SK-N-SH (cell line): ENCODE measurements around the gene ETS1. TPM values are rescaled to one million over a fixed set of nuclear protein-coding genes. Genes with fewer than 3 reads are reported as not detected.

Source experiments
- CTCF ChIA-PET: fragments of 300-600, 350-600 bp; formaldehyde crosslinking; extraction: SDS; loops from one replicate; lab custom pipeline; 2021; lab: Yijun Ruan, JAX
- POLR2A ChIA-PET: fragments of 350-600 bp; sonication (Branson Sonifier 250); formaldehyde crosslinking; extraction: SDS; loops from one replicate; lab custom pipeline; 2020; ENCODE audit warnings: antibody characterized with exemption, inconsistent platforms; lab: Yijun Ruan, JAX
- DNase-seq: peaks from one replicate; pipeline ENCODE4 v3.0.0; 2012
- H2AFZ ChIP-seq: fragments of 200-600 bp; sonication (generic); 2 replicates; pipeline ENCODE4 v1.8.1; 2016; ENCODE audit warnings: antibody characterized with exemption, mild to moderate bottlenecking, low read depth
- H3F3A ChIP-seq: fragments of 200-600 bp; sonication (generic); replicated peaks from 2 replicates; pipeline ENCODE3; 2016; ENCODE audit warnings: antibody characterized with exemption, mild to moderate bottlenecking; ENCODE audit not compliant: insufficient read depth
- H3K27ac ChIP-seq, 2 experiments: fragments of 200-500 bp in 1 of 2; fragments of 200-600 bp in 1 of 2; sonication (Bioruptor generic) in 1 of 2; sonication (generic), shearing (Covaris generic) in 1 of 2; 2 replicates each; pipeline versions ENCODE4 v1.5.1 to v1.6.1; 2014 to 2016; ENCODE audit warnings: low read depth in 2 of 2, inconsistent platforms in 1 of 2, low read length in 1 of 2, mild to moderate bottlenecking in 1 of 2, mixed read lengths in 1 of 2
- H3K27me3 ChIP-seq: fragments of 200-600 bp; sonication (generic), shearing (Covaris generic); 2 replicates; pipeline ENCODE4 v1.6.1; 2016; ENCODE audit warnings: mixed run types; ENCODE audit not compliant: insufficient read depth
- H3K36me3 ChIP-seq, 2 experiments: fragments of 200-500 bp in 1 of 2; fragments of 200-600 bp in 1 of 2; sonication (Bioruptor generic) in 1 of 2; sonication (generic) in 1 of 2; replicated peaks in 1 of 2; 2 replicates each; pipeline versions ENCODE3 to v1.5.1; 2014 to 2016; ENCODE audit warnings: low read length in 1 of 2, mild to moderate bottlenecking in 1 of 2; ENCODE audit not compliant: insufficient read depth in 2 of 2, control insufficient read depth in 1 of 2
- H3K4me1 ChIP-seq, 2 experiments: fragments of 200-500 bp in 1 of 2; fragments of 200-600 bp in 1 of 2; sonication (Bioruptor generic) in 1 of 2; sonication (generic), shearing (Covaris generic) in 1 of 2; 2 replicates each; pipeline versions ENCODE4 v1.5.1 to v1.6.1; 2014 to 2016; ENCODE audit warnings: low read depth in 1 of 2, low read length in 1 of 2, mixed run types in 1 of 2; ENCODE audit not compliant: insufficient read depth in 2 of 2, control insufficient read depth in 1 of 2
- H3K4me2 ChIP-seq: fragments of 200-600 bp; sonication (generic), shearing (Covaris generic); 2 replicates; pipeline ENCODE4 v1.6.1; 2017; ENCODE audit warnings: mixed run types
- H3K4me3 ChIP-seq, 2 experiments: fragments of 200-500 bp in 1 of 2; fragments of 200-600 bp in 1 of 2; sonication (Bioruptor generic) in 1 of 2; sonication (generic), shearing (Covaris generic) in 1 of 2; 2 replicates each; pipeline versions ENCODE4 v1.5.1 to v1.8.1; 2014 to 2016; ENCODE audit warnings: low read depth in 2 of 2, inconsistent platforms in 1 of 2, low read length in 1 of 2, mild to moderate bottlenecking in 1 of 2, mixed read lengths in 1 of 2, moderate library complexity in 1 of 2
- H3K79me2 ChIP-seq: fragments of 200-600 bp; sonication (generic); 2 replicates; pipeline ENCODE4 v1.8.1; 2017; ENCODE audit warnings: mild to moderate bottlenecking; ENCODE audit not compliant: insufficient read depth
- H3K9ac ChIP-seq: fragments of 200-600 bp; sonication (generic); 2 replicates; pipeline ENCODE4 v1.6.1; 2017; ENCODE audit warnings: mixed run types
- H3K9me2 ChIP-seq: fragments of 200-600 bp; sonication (generic); 2 replicates; pipeline ENCODE4 v1.6.1; 2017; ENCODE audit warnings: mixed run types
- H3K9me3 ChIP-seq: fragments of 200-600 bp; sonication (generic); 2 replicates; pipeline ENCODE4 v1.6.1; 2017; ENCODE audit warnings: mixed run types, mild to moderate bottlenecking, moderate library complexity
- H4K20me1 ChIP-seq: fragments of 200-600 bp; sonication (generic); 2 replicates; pipeline ENCODE4 v1.6.1; 2017; ENCODE audit warnings: mild to moderate bottlenecking, mixed run types; ENCODE audit not compliant: insufficient read depth
- EP300 ChIP-seq, 2 experiments: IDR thresholded peaks; 2 replicates each; pipeline versions ENCODE4 v1.4.0 to v1.6.1; 2012; ENCODE audit warnings: borderline replicate concordance in 1 of 2, low read depth in 1 of 2, low read length in 1 of 2
- FOSL2 ChIP-seq: IDR thresholded peaks from 2 replicates; pipeline ENCODE4 v1.4.0; 2012; ENCODE audit warnings: low read depth, mild to moderate bottlenecking, moderate library complexity, borderline replicate concordance
- GABPA ChIP-seq: IDR thresholded peaks from 2 replicates; pipeline ENCODE4 v1.4.0; 2012; ENCODE audit warnings: low read depth, mild to moderate bottlenecking
- GATA2 ChIP-seq: sonication (generic); formaldehyde crosslinking; IDR thresholded peaks from 2 replicates; pipeline ENCODE4 v1.5.0; 2020; ENCODE audit warnings: mild to moderate bottlenecking, missing genetic modification reagents
- IRF3 ChIP-seq: fragments of 150-350 bp; IDR thresholded peaks from 2 replicates; pipeline ENCODE4 v1.6.1; 2016; ENCODE audit warnings: mild to moderate bottlenecking, low read depth, low read length
- JUND ChIP-seq: IDR thresholded peaks from 2 replicates; pipeline ENCODE4 v1.4.0; 2012
- MAX ChIP-seq: IDR thresholded peaks from 2 replicates; pipeline ENCODE4 v1.4.0; 2012; ENCODE audit warnings: low read depth
- MEF2A ChIP-seq: IDR thresholded peaks from 2 replicates; pipeline ENCODE4 v1.4.0; 2012; ENCODE audit warnings: low read depth, borderline replicate concordance
- MXI1 ChIP-seq: IDR thresholded peaks from 2 replicates; pipeline ENCODE4 v1.6.1; 2012; ENCODE audit warnings: mild to moderate bottlenecking, low read depth, low read length, improper control_type of control experiment
- NFIC ChIP-seq: IDR thresholded peaks from 2 replicates; pipeline ENCODE4 v1.4.0; 2012; ENCODE audit warnings: borderline replicate concordance
- PBX3 ChIP-seq: IDR thresholded peaks from 2 replicates; pipeline ENCODE4; 2012
- POLR2AphosphoS5 ChIP-seq: IDR thresholded peaks from 2 replicates; pipeline ENCODE4 v1.6.1; 2012; ENCODE audit warnings: low read depth, low read length
- RXRA ChIP-seq: IDR thresholded peaks from 2 replicates; pipeline ENCODE4 v1.4.0; 2012; ENCODE audit warnings: low read depth, mild to moderate bottlenecking, borderline replicate concordance
- SMC3 ChIP-seq: IDR thresholded peaks from 2 replicates; pipeline ENCODE4 v1.6.1; 2012; ENCODE audit warnings: low read depth, low read length, improper control_type of control experiment
- TAF1 ChIP-seq: IDR thresholded peaks from 2 replicates; pipeline ENCODE4 v1.6.1; 2012; ENCODE audit warnings: low read depth, mild to moderate bottlenecking, low read length, moderate library complexity, borderline replicate concordance
- TCF12 ChIP-seq: IDR thresholded peaks from 2 replicates; pipeline ENCODE4 v1.4.0; 2012
- TEAD4 ChIP-seq: IDR thresholded peaks from 2 replicates; pipeline ENCODE4 v1.4.0; 2012; ENCODE audit warnings: mild to moderate bottlenecking, borderline replicate concordance; ENCODE audit not compliant: insufficient read depth
- USF2 ChIP-seq: fragments of 150-350 bp; IDR thresholded peaks from 2 replicates; pipeline ENCODE4 v1.6.1; 2017; ENCODE audit warnings: antibody characterized with exemption, low read length, low read depth, borderline replicate concordance
- YY1 ChIP-seq: IDR thresholded peaks from 2 replicates; pipeline ENCODE4 v1.4.0; 2012; ENCODE audit warnings: low read depth, mild to moderate bottlenecking
- ZBTB33 ChIP-seq: IDR thresholded peaks from 2 replicates; pipeline ENCODE4 v1.4.0; 2012; ENCODE audit warnings: low read depth, borderline replicate concordance
- WGBS: methylation state at CpG from one replicate; pipeline ENCODE4 v1.1.6; 2017; ENCODE audit warnings: low lambda C conversion rate; 5-methylcytosine and 5-hydroxymethylcytosine counted together
- polyA plus RNA-seq, 3 experiments: library from polyadenylated mRNA; depleted of rRNA; stranded (reverse); fragments of >200 nt; gene quantifications; 2 replicates each; pipeline ENCODE4 v1.2.3, GENCODE V29; 2012

The ETS1 gene
- polyA plus RNA-seq, 1 of the 3 experiments (the other 2 are of a cell fraction) = 14.5 TPM

- DNase-seq = no peak
- H2AFZ ChIP-seq = no peak overlapping the region
- peak overlapping the region; percentile 65 for H3K9ac ChIP-seq
- peak overlapping the region; percentile 65 to 100; a peak in 3 of 4 replicates for H3K27ac ChIP-seq
- WGBS = 15% methylated on average over 4 of the region's 4 CpGs
- peaks cover 95% of the 10 kb centered on the region for H3K79me2 ChIP-seq
- TF ChIP-seq NFIC (peak; percentile 80), SMC3 (no peak), GATA2 (CRISPR knock-in tag) (no peak), YY1 (no peak), GABPA (no peak), RXRA (no peak), ZBTB33 (no peak), TCF12 (peak; percentile 39; the same call in 1 of the 2 replicates), IRF3 (no peak), TEAD4 (0 out of 2 replicates have a peak, but pooled peaks have one; percentile 19), TAF1 (no peak), PBX3 (0 out of 2 replicates have a peak, but pooled peaks have one; percentile 9), FOSL2 (peak; percentile 15; the same call in 1 of the 2 replicates), MEF2A (no peak), EP300 (IDR thresholded peaks at IDR 0.05; ENCODE audit: borderline replicate concordance in 1 of 2, low read depth in 1 of 2, low read length in 1 of 2) (peak in 1 of 2 experiments; percentile 34; a peak in 1 of 4 replicates), JUND (no peak), MXI1 (no peak), POLR2AphosphoS5 (no peak), MAX (peak; percentile 75), USF2 (no peak)
- TF ChIP-seq, all 33 proteins: peak for 7
- Histone ChIP-seq H3K27me3 (no peaks in the 10 kb centered on the region), H3K4me2 (peak overlapping the region; percentile 59), H3K4me3 (no peak overlapping the region), H4K20me1 (no peaks in the 10 kb centered on the region; the same call in none of the 2 replicates), H3F3A (peaks cover 50% of the 10 kb centered on the region), H3K9me3 (no peaks in the 10 kb centered on the region), H3K4me1 (peaks cover 53 to 68% of the 10 kb centered on the region in 2 experiments), H3K36me3 (peaks cover 0 to 2% of the 10 kb centered on the region in 2 experiments), H3K9me2 (no peaks in the 10 kb centered on the region)
- ChIA-PET CTCF (no interaction called here), POLR2A (no interaction called here)
Measured at GRCh38 chr11:128502726-128503125, 84.6 kb downstream of the ETS1 start.
